ENCODE measurements around the gene RRP9.

DNA sequence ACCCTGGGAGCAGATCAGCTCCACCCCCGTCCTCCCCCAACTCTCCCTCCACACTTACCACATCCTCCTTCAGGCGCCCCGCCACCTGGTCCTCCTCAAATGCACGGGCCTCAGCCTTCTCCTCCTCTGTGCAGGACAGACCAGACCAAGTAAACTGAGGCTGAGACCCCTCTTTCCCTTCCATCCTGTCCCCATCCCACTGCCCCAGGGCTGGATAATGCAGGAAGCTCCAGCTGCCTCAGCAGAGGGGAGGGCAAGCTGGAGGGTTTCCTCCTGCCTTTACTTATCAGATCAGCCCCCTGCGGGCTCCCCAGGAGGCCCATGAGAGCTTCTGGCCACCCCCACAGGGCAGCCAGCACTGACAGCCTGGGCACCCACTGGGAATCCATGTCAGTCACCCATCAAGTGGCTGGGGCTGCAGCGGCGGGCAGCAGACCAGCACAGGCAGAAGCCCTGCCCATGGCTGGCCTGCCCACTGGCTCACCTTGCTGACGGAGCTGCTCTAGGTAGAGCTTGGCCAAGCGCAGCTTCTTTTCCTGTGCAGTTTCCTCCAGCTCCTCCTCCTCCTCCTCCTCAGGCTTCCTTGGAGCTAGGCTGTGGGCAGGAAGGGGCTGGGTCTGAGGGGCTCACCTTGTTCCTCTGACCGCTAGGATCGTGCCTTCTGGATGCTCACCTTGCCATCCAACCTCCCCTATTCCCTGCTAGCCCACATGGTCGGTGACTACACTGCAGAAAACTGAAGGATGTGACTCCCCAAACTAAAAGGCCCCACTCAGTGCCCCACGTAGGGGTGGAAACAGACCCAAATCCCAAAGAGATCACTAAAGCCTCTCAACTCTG lies 3.9 kb downstream of the RRP9 start:
- TF ChIP-seq, protein P1, sequence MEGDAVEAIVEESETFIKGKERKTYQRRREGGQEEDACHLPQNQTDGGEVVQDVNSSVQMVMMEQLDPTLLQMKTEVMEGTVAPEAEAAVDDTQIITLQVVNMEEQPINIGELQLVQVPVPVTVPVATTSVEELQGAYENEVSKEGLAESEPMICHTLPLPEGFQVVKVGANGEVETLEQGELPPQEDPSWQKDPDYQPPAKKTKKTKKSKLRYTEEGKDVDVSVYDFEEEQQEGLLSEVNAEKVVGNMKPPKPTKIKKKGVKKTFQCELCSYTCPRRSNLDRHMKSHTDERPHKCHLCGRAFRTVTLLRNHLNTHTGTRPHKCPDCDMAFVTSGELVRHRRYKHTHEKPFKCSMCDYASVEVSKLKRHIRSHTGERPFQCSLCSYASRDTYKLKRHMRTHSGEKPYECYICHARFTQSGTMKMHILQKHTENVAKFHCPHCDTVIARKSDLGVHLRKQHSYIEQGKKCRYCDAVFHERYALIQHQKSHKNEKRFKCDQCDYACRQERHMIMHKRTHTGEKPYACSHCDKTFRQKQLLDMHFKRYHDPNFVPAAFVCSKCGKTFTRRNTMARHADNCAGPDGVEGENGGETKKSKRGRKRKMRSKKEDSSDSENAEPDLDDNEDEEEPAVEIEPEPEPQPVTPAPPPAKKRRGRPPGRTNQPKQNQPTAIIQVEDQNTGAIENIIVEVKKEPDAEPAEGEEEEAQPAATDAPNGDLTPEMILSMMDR (IDR thresholded peaks at IDR 0.05; ENCODE audit: poor library complexity, severe bottlenecking), result no peak
- TF ChIP-seq SMC3 (conservative IDR thresholded peaks at IDR 0.05; ENCODE audit: poor library complexity), result no peak
- no peak for TF ChIP-seq POLR2AphosphoS5 (IDR thresholded peaks at IDR 0.05)
